Spinal cord (tissue), 10 donors: ENCODE data around the gene NATD1. TPM values are rescaled to one million over a fixed set of nuclear protein-coding genes. Genes with fewer than 3 reads are reported as not detected.

Experiments used
- DNase-seq, 6 donors: peaks; one replicate each; pipeline versions ENCODE4 v3.0.0 to v3.0.0-alpha.2; 2013 to 2015; ENCODE audit warnings: low spot score in 6 of 6, low read depth in 4 of 6
- H3K27ac ChIP-seq: one replicate; pipeline ENCODE4 v1.5.1; 2013; ENCODE audit warnings: low read depth, low read length, control low read depth
- H3K27me3 ChIP-seq: one replicate; pipeline ENCODE4 v1.6.1; 2013; ENCODE audit warnings: low read length; ENCODE audit not compliant: control insufficient read depth, insufficient read depth
- H3K36me3 ChIP-seq: one replicate; pipeline ENCODE4 v1.6.1; 2013; ENCODE audit warnings: low read length; ENCODE audit not compliant: control insufficient read depth, insufficient read depth
- H3K4me1 ChIP-seq: one replicate; pipeline ENCODE4 v1.6.1; 2013; ENCODE audit warnings: low read length; ENCODE audit not compliant: control insufficient read depth, insufficient read depth
- H3K4me3 ChIP-seq: one replicate; pipeline ENCODE4 v1.5.1; 2013; ENCODE audit warnings: low read depth, low read length, control low read depth
- H3K9me3 ChIP-seq: one replicate; pipeline ENCODE4 v1.6.1; 2013; ENCODE audit warnings: low read length; ENCODE audit not compliant: control insufficient read depth, insufficient read depth
- WGBS: methylation state at CpG from one replicate; pipeline ENCODE4 v1.1.5; 2013; ENCODE audit warnings: missing lambda C conversion rate; ENCODE audit not compliant: insufficient coverage; 5-methylcytosine and 5-hydroxymethylcytosine counted together
- polyA plus RNA-seq, 2 donors: library from polyadenylated mRNA; unstranded; fragments of 120-200 nt; gene quantifications; one replicate each; pipeline ENCODE4 v1.2.1, GENCODE V29; 2013; ENCODE audit not compliant: insufficient read length in 2 of 2
- total RNA-seq, 2 donors: library from RNA; depleted of rRNA in 1 of 2; stranded (reverse); fragments of 120-200 nt in 1 of 2; fragments of >200 nt in 1 of 2; gene quantifications; one replicate each; pipeline versions ENCODE4 v1.2.3 to v1.2.4, GENCODE V29; 2013 to 2014
- donor health status: healthy.

The NATD1 gene
- total and polyA plus RNA-seq, 4 donors, result 2.4 to 10.3 (median 8.0) TPM

DNA sequence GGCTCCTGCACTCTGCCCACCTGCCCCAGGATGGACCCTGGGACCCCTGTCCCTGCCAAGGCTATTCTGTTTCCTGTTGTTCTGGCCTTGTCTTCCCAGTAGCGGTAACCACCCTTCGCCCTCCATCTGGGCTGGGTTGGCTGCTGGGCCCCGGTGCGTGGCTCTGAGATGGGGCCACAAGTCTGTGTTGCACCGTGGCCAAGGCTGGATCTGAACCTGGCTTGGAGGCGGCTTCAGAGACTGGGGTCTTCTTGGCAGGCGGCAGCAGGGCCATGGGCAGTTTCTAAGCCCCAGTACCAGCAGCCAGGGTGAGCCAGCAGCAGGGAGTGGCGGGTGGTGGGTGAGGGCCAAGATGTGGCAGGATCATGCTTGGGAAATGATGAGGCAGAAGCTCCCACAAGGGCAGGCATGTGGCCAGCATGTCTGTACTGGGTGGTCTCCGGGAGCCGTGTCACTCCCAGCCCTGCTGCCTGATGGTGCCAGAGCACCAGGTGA lies 43.9 kb upstream of the NATD1 start:
- Histone ChIP-seq H3K36me3 (peaks cover 70% of the 10 kb centered on the region), H3K4me1 (peaks cover 11% of the 10 kb centered on the region), H3K4me3 (no peak overlapping the region), H3K27me3 (no peaks in the 10 kb centered on the region), H3K27ac (no peak overlapping the region), H3K9me3 (no peaks in the 10 kb centered on the region)
- WGBS, result 65% methylated on average over 10 of the region's 10 CpGs
- DNase-seq, result no peak

- Histone ChIP-seq H3K4me1 (peaks cover 18% of the 10 kb centered on the region), H3K9me3 (peaks cover 2% of the 10 kb centered on the region), H3K27ac (no peak overlapping the region), H3K36me3 (peaks cover 70% of the 10 kb centered on the region), H3K4me3 (no peak overlapping the region), H3K27me3 (no peaks in the 10 kb centered on the region)
- no peak for DNase-seq
- WGBS, result 69% methylated on average over 22 of the region's 22 CpGs
These were observed 43.2 kb upstream of the NATD1 start for GRCh38 chr17:21296097-21297025.

DNA sequence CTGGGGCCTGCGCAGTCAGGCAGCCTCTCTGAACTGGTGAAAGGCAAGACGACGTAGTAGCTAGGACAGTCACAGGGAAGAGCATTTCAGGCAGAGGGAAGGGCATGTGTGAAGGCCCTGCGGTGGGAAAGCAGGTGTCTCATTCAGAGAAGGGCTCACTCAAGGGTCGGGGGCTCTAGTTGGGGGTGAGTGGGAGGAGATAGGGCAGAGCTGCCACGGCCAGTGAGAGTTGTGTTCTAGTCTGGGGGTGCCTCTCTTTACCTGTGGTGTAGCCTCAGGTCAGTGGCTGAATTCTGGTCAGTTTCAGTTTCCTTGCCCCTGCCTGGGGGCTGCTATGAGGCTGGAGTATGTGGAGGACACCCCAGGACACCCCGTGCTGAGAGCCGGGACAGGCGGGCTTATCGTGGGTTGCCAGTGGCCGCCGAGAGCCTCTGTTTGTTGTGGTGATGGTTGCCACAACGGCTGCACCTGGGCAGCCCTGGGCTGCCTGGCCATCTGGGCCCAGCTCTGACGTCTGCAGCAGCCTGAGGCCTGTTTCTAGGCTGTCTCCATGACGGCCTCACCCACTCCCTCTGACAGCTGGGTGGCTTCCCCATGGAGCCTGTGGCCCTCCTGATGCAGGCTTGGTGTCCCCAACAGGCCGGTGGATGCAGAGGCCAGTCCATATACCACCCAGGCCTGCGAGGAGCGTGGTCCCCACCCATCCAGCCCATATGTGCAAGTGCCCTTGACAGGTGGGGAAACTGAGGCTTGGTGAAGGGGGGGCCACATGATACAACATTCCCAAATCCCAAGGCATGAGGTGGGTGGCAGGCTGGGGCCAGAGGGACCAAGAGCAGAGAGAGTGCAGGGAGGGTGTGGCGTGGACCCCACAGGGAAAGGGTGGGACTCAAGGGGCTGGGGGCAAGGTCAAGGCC lies 42.1 kb upstream of the NATD1 start:
- DNase-seq, result no peak
- Histone ChIP-seq H3K4me1 (peaks cover 21% of the 10 kb centered on the region), H3K27me3 (no peaks in the 10 kb centered on the region), H3K27ac (no peak overlapping the region), H3K4me3 (no peak overlapping the region), H3K9me3 (peaks cover 2% of the 10 kb centered on the region), H3K36me3 (peaks cover 61% of the 10 kb centered on the region)
- WGBS, result 78% methylated on average over 17 of the region's 19 CpGs

DNA sequence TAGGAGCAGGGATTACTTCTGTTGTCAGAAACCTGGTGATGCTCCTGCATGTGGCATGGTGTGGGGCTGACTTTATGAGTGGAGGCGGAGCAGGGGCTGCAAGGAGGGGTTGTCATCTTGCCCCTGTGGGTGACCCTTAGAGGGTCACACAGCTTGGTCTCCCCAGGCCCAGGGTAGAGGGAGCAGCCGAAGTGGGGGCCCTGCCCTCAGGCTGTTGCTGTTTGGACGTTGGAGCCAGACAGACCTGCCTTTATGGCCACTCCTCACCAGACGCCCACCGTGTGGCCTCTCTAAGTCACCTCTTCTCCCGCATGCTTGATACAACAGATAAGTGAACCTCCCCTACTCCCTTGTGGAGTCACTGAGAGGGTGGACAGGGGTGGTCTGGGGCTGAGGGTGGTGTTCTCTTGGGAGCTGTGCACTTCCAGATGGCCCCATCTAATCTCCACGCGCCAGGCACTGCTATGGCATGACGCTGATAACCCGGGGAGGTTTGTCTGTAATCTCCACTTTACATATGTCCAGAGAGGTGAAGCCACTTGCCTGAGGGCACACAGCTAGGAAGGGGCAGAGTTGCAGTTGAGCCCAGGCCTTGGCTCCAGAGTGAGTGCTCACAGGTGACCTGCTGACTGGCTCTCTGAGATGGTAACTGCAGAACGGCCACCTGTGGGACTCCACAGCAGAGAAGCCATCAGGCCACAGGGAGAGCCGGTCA lies 41.3 kb upstream of the NATD1 start:
- H3K27ac ChIP-seq, result no peak overlapping the region
- H3K4me3 ChIP-seq, result no peak overlapping the region
- H3K9me3 ChIP-seq, result peaks cover 2% of the 10 kb centered on the region
- 64% methylated on average over 12 of the region's 12 CpGs for WGBS
- no peak for DNase-seq
- H3K36me3 ChIP-seq, result peaks cover 64% of the 10 kb centered on the region
- peaks cover 29% of the 10 kb centered on the region for H3K4me1 ChIP-seq
- no peaks in the 10 kb centered on the region for H3K27me3 ChIP-seq

DNA sequence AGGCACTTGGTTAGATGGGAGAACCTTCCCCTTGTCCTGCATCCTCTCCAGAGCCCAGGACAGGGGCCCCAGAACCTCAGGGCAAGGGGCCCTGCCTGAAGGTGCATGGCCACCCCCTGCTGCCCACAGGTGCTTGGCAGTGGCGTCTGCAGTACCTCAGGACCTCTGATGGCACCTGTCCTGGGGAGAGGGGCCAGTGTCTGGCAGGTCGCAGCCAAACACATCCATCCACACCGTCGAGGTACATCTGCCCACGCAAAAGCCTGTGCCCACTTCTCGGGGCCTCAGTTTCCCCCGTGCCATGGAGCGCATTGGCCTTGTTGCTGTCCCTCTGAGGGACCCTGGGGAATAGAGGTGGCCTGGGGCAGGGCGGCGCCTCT lies 40.6 kb upstream of the NATD1 start:
- H3K27ac ChIP-seq, result no peak overlapping the region
- no peak for DNase-seq
- H3K4me3 ChIP-seq, result no peak overlapping the region
- peaks cover 2% of the 10 kb centered on the region for H3K9me3 ChIP-seq
- whole genome bisulfite sequencing, result 52% methylated on average over 10 of the region's 10 CpGs
- peaks cover 63% of the 10 kb centered on the region for H3K36me3 ChIP-seq
- peaks cover 35% of the 10 kb centered on the region for H3K4me1 ChIP-seq
- no peaks in the 10 kb centered on the region for H3K27me3 ChIP-seq

DNA sequence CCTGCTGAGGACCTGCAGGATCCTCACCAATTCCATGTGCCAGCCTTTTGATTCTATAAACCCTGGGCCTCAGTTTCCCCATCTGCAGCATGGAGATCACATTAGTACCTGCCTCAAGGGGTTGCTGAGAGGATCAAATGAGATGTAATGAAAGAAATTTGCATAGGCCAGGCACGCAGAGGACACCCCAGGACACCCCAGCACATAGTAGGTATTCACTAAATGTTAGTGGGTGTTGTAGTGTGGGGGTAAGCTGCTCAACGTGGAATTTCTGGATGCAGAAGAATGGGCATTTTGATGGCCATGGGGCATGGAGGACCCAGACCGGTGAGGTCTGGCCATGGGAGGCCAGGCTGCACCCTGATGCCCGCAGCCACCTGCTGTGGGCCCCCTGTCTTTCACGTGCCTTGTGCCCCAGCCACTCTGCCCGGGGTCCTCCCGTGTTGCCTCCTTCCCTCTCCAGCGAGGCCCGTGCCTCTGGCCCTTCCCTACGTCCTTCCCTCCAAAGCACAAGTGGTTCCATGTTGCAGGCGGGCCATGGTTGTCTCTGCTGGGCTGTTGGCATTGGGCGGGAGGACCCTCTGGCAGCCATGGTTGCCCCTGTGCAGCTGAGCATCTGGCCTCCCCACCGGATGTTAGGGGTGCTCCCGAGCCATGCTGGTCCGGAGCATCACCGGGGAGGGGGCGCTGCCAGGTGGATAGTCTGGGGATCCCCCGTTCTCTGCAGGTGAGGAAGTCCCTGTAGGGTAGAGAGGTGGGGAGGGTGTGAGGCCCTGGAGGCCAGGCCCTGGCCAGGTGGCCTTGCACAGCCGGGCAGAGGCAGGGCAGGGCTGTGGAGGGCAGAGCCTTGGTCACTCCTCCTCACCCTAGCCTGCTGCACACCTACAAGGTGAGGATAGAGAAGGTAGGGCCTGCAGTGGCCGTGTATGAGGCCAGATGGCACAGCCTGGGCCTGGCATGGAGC lies 39.9 kb upstream of the NATD1 start:
- 81% methylated on average over 20 of the region's 20 CpGs for WGBS
- no peak overlapping the region for H3K27ac ChIP-seq
- peaks cover 59% of the 10 kb centered on the region for H3K36me3 ChIP-seq
- peaks cover 2% of the 10 kb centered on the region for H3K9me3 ChIP-seq
- peaks cover 42% of the 10 kb centered on the region for H3K4me1 ChIP-seq
- no peak for DNase-seq
- H3K27me3 ChIP-seq, result no peaks in the 10 kb centered on the region
- no peak overlapping the region for H3K4me3 ChIP-seq

GRCh38 chr17:21291862-21292261 lies 38.7 kb upstream of the NATD1 start:
- Histone ChIP-seq H3K4me3 (no peak overlapping the region), H3K27me3 (no peaks in the 10 kb centered on the region), H3K27ac (no peak overlapping the region), H3K4me1 (peaks cover 48% of the 10 kb centered on the region), H3K36me3 (peaks cover 60% of the 10 kb centered on the region), H3K9me3 (peaks cover 2% of the 10 kb centered on the region)
- WGBS, result 62% methylated on average over 12 of the region's 12 CpGs
- no peak for DNase-seq

DNA sequence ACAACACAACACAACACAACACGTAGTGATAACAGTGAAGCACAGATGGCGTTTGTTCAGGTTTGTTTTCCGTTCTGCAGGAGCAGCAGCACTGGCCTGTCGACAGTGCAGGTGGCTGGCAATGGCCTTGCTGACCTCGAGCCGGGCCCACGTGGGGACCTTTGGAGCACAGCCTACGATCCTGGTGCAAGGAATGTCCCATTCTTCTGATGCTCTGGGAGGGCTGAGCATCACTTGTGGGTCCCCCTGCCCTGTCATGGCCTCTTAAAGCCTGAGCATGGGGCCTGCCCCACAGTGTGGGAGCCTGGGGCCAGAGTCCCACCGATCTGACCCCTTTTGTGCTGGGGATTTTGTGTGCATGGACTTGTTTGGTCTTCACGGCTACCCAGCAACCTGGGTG lies 38.1 kb upstream of the NATD1 start:
- Histone ChIP-seq H3K27ac (no peak overlapping the region), H3K9me3 (peaks cover 2% of the 10 kb centered on the region), H3K4me3 (no peak overlapping the region), H3K27me3 (no peaks in the 10 kb centered on the region), H3K4me1 (peaks cover 53% of the 10 kb centered on the region), H3K36me3 (peaks cover 59% of the 10 kb centered on the region)
- 67% methylated on average over 10 of the region's 10 CpGs for WGBS
- no peak for DNase-seq
